Stimulated activated CD8-positive, alpha-beta memory T cell treated with anti-CD3 and anti-CD28 coated beads, Interleukin-12 subunit alpha, Interleukin-12 subunit beta, amount 100 ng/mL, for 24 hours (primary cell): ENCODE data around the gene NDUFB2.
"Not testable (repeated sequence)": the region's sequence is repeated elsewhere in the genome, so short reads cannot be mapped to it uniquely, and the experiment has no call there.

Experiments used
- DNase-seq: peaks from one replicate; pipeline ENCODE4 v3.0.0-alpha.2; 2020; ENCODE audit errors: extremely low read depth

The NDUFB2 gene

DNA sequence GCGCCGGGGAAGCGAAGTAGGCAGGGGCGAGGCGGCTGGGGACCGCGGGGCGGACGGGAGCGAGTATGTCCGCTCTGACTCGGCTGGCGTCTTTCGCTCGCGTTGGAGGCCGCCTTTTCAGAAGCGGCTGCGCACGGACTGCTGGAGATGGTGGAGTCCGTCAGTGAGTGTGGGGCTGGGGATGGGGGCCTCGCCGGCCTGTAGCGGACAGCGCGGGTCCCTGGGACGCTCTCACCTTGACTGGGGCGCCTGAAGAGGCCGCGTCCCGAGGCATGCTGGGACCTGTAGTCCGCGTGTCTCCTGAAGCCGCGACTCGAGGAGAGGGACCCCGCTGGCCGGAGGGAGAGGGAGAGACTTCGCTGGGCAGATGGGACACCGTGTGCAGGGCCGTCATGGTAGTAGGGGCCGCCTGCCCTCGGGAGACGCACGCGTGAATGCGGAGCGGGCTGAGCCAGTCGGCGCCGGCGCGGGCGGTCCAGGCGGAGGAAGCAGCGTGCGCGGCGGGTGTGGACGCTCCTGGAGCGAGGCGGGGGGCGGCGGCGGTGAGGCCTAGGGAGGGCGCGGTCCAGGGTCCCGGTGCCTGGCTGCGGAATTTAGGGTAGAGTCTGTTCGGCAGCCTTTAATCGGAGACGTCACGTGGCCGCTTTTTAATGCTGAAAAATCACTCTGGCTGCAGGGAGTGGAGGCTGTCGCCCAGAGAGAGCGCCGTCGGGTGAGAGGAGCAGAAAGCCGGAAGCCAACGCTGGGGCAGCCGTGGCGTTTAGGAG is at the start of gene NDUFB2:
NDUFB2 (plus strand) TSS at position 29 of the 767 bp plus-strand sequence; CDS start at position 66, 37 bp downstream.
- peak; percentile 39 for DNase-seq

DNA sequence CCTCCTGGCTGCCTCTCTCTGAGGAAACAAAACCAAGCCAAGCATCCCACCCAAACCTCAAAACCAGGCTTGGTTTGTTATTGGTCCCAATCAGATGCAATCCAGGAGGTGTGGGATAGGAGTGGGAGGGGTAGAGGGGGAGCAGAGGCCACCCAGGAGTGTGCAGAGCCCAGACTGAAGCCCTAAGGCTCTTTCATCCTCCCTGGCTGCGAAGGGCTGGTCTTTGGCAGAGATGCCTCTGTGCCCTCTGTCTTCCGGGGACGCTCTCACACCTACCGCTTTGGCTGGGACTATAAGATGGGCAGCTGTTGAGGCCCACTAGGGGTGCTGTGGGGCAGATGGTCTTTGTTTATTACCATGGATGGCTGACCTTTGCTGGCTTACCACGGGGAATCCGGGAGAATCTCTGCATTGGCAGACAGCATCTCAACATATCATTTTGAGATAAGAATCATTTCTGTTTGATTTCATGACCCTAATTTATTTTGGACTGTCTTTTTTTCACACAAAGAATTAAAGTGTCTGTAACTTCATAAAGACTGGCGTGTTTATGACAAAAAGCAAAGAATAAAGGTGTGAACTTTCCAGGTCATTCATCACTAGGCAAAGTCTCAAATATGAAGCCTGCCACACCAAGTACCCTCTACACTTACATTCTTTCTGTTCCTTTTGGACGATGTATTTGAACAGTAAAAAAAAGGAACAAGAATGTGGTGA is 49.4 kb upstream of the NDUFB2 start:
- no peak for DNase-seq

DNA sequence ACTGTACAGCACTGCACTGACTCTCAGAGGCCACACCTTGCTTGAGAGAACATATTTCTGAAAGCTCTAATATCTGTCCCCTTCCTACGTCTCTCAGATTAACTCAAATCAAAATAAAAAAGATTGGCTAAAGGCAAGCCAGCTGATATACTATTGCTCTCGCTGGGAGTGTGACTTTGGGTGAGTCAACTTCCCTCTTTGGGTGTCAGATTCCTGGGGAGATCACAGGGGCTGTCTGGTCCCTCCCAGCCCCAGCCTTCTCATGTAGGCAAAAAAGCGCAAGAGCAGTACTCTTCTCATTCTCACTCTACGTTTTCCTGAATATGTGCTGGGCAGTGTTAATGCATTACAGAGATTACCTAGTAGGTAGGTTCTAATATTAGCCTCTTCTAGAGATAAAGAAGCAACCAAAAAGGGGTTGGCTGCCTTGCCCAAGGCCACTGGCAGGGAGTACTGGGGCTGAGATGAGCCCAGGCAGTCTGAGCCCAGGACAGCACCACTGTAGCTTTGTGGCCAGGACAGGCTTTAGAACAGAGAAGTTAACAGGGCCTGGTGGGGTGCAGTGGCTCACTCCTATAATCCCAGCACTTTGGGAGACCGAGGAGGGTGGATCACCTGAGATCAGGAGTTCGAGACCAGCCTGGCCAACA is 46.8 kb upstream of the NDUFB2 start:
- DNase-seq = no peak

DNA sequence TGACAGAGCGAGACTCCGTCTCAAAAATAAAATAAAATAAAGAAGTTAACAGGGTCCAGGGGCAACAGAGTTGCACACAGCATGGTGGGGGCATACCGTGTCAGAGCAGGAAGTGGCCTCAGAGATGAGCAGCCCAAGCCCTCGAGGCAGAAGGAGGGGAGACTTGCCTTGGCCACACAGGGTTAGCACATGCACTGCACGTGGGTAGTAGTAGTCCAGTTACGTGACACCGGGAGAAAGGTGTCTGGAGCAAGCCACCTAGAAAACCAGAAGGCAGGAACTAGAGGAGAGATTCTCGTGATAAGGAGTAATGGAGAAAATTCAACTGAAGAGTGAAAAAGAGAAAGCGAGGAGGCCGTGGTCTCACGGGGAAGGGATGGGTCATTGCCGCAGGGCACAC is 46.1 kb upstream of the NDUFB2 start:
- DNase-seq = no peak

DNA sequence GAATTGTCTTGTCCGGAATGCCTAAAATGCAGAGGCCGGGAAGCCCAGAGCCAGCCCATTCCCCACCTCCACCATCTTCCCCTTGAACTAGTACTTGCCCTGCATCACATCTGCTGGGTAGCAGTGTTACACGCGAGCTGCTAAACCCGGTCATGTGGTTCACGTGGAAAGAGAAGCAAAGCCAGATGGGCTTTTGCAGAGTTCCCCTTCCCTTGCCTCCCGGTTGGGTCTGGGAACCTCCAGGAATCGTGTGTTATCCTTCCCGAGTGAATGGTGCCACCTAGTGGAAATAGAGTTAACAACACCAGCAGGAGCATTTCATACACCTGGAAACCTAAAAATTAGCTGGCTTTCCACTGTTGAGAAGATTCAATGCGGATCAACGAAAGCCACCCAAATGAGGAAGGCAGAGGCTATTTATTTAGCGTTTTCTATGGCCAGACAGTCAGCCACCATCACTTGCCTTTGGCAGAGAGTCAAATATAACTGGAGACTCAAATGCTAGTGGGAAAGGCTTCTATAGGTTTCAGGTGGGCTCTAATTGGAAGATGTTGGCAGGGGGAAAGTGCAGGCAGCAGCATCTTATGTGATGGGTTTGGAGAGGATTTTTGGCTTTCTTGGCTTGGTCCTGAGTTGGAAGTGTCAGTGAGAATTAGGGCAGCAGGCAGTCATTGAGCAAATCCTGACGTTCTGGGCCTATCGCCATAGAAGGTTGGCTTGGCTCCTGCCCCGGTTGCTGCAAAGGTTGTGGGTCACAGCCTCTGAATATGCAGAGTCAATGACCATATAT is 43.0 kb upstream of the NDUFB2 start:
- no peak for DNase-seq

DNA sequence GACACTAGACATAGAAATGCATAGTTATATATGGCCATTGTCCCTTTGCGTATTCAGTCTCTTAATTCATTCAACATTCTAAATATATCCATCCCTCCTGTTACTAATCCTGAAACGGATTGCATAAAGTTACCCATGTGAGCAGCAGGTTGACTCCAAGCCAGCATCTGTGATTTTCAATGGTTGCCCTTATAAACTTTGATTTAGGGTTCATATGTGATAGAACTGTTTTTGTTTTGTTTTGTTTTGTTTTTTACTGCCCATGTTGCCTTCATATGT is 42.5 kb upstream of the NDUFB2 start:
- no peak for DNase-seq

DNA sequence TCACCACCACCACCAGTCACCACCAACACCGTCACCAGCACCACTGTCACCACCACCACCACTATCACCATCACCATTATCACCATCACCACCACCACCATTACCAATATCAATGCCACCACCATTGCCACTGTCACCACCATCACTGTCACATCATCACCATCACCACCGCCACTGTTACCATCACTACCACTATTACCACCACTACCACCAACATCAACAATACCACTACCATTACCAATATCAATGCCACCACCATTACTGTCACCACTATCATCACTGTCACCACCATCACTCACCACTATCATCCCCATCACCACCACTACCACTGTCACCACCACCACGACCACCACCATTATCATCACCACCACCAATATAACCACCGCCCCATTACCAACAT is 41.8 kb upstream of the NDUFB2 start:
- no peak for DNase-seq

DNA sequence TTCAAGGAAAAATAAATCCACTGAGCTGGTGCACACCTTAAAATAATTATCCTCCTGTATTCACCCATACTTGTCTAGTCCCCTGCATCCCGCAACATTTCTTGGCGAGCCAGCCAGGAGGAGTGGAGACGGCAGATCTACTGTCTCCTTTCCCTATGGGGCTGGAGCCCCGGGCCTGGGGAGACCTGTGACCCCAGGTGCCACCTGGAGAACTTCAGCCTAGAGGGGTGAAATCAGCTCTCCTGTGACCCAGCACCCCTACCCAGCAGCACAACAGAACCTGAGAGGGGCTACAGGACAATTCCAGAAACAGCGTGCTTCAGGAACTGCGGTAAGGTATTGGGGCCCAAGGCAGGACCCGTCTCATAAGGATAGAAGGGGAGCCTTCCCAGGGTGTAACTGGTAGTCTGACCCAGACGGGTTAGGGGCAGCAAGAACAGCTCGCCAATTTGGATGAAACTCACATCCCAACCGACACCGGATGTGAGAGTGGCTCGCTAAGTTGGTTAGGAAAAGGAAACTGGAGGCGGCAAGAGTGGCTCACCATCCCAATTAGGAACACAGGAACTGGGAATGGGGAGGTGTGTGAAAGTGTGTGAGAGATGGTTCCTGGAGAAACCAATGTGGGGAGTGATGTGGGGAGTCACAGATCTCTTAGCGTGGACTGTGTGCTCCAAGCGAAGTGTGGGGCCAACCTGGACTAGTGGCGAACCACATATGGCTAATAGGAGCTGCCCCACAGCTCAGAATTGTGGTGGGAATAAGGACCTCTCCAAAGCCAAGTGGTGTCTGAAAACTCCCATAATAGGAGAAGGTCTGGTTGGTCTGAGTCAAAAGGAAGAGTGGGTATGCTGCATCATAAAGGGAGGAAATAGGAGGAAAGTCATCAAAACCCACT is 40.7 kb upstream of the NDUFB2 start:
- DNase-seq = no peak

DNA sequence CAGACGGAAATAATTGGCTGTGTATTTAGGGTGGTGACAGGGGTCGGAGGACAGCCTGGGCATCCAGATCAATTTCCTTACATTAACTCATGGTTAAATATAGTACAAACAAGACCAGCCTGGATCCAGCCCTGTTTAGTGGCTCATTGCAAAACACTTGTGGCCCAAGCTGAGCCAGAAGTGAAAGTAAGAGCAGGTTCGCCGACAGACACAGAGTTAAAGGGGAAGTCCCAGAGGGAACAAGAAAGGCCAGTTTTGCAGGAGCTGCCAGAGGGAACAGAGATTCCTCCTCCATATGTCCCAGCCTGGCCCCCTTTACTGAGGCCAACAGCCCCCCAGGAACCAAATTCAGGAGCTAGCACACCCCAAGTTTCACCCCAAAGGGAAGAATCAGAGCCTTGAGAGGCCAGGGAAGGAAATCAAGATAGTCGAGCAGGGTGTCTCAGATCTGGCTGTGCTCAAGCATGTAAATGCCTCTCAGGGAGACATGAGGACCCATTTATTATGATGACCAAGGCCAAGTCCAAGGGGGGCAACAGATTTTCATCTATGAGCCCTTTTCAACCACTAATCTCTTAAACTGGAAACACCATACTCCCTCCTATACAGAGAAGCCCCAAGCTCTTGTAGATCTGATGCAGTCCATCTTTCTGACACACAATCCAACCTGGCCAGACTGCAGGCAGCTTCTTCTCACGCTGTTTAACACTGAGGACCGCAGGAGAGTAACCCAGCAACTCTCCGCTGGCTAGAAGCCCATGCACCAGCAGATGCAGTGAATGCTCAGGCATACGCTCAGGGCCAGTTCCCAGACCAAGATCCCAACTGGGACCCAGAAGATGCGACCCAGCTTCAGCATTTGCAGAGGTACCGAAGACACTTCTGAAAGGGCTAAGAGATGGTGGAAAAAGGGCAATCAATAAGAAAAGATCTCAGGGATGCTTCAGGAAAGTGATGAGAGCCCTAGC is 39.7 kb upstream of the NDUFB2 start:
- DNase-seq = no peak

DNA sequence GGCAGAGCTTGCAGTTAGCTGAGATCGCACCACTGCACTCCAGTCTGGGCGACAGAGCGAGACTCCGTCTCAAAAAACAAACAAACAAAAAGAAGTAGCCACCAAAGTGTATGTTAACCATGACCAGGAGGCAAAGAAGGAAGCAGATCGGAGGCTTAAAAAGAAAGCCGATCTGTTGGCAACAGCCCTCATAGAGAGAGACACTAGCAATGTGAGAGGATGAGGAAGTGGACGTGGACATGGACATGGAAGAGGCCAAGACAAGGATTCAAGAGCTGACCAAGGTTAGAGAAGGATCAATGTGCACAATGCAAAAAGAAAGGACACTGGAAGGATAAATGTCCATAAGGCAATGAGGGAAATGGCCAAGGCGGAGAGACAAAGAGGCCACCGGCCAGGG is 38.6 kb upstream of the NDUFB2 start:
- no peak for DNase-seq

DNA sequence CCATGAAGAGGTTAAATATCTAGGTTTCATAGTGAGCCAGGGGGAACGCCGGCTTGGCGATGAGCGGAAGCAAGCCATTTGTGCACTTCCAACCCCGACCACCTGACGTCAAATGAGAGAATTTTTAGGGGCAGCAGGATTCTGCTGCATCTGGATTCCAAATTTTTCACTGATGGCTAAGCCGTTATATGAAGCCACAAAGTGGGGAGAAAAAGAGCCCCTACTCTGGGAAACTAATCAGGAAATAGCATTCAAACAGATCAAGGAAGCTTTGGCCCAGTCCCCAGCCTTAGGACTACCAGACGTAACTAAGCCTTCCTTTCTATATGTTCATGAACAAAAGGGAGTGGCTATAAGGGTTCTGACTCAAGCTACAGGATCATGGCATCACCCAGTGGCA is 36.7 kb upstream of the NDUFB2 start:
- DNase-seq = no peak

DNA sequence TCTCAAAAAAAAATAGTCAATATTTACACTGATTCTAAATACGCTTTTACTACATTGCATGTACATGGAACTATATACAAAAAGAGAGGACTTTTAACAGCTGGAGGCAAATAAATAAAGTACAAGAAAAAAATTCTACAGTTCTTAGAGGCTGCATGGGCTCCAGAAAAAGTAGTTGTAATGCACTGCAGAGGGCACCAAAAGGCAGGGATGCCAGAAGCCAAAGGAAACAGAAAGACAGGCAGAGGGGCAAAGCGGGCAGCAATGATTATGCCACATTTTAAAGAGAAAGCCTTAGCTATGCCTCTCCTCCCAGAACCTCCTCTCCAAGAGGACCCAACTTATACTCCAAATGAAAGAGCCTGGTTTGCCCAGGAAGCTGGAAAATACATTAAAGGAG is 35.4 kb upstream of the NDUFB2 start:
- no peak for DNase-seq

DNA sequence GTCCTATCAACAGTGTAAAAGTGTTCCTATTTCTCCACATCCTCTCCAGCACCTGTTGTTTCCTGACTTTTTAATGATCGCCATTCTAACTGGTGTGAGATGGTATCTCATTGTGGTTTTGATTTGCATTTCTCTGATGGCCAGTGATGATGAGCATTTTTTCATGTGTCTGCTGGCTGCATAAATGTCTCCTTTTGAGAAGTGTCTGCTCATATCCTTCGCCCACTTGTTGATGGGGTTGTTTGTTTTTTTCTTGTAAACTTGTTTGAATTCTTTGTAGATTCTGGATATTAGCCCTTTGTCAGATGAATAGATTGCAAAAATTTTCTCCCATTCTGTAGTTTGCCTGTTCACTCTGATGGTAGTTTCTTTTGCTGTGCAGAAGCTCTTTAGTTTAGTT is 33.6 kb upstream of the NDUFB2 start:
- DNase-seq = not testable (repeated sequence)

DNA sequence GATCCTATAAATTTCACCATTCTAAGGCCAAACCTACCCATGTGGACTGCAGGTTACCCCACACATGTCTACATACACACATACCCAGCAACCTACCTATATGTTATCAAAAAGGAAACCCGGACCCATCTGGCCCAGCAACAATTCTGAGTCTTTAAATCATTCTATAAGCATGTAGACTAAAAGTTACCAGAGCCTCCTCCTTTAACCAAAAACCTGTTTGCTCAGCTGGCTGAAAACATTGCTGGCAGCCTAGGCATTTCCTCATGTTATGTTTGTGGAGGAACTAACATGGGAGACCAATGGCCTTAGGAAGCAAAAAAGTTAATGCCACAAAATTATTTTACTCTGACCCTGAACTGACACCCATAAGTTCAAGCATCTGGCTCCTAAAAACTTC is 29.0 kb upstream of the NDUFB2 start:
- DNase-seq = no peak

DNA sequence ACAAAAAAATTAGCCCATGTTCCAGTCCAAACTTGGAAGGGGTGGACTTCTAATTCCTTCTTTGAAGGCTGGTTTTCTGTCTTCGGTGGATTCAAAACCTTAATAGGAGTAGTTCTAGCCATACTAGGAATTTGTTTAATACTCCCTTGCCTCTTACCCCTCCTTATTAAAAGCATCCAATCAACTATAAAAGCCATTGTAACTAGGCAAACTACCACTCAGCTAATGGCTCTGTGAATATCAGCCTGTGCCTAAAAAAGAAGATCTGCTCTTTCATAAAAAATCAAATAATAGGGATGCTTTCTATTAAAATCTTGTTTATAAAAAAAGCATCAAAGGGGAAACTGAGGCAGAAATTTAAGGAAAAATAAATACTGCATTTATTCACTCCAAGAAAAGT is 27.9 kb upstream of the NDUFB2 start:
- DNase-seq = no peak

DNA sequence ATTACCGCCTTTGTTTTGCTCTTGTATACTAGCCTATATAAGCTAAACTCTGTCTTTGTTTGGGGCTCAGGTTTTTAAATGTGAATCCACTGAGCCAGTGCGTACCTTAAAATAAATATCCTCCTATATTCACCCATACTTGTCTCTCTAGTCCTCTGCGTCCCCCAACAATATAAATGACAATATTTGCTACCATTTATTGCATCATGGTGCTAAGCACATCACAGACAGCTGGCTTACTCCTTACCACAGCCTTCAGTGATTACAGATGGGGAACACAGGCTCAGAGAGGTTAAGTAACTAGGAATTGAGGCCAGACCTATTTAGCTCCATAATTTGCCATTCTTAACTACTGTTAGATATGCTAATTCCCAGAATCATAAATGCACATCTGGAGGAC is 27.2 kb upstream of the NDUFB2 start:
- no peak for DNase-seq

DNA sequence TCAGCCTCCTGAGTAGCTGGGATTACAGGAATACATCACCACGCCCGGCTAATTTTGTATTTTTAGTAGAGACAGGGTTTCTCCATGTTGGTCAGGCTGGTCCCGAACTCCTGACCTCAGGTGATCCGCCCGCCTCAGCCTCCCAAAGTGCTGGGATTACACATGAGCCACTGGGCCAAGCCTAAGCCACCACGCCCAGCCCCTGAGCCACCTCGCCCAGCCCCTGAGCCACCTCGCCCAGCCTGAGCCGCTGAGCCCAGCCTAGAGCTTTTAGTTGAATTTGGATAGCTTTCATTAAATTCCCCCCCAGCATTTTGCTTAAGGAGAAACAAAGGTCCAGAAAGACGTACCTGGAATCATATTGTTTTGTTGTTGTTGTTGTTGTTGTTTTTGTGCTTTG is 26.6 kb upstream of the NDUFB2 start:
- DNase-seq = not testable (repeated sequence)

DNA sequence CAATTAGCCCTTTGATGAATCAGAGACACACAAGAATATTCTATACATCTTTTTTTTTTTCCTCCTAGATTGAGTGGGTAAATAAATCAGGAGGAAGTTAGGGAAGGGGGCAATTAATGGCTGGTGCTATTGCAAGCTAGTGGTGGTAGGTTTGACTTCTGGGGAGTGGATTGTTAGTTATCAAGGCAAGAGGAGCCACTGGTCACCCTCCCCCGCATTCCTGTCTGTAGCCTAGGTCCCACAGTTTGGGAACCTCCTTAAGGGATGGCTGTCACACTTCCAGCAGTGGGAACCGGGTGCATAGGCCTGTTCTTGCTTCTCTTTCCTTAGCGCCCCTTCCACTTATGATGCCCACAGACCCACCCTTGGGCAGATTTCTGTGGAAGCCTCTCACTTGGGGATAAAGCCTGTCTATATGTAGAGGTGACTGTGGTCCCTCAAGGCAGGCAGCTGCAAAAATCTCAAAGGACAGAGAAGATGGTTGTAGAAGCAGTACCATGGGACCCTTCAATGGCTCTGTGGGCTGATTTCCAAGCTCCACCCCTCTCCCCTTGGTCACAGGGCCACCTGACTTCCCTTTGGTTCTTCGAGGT is 26.1 kb upstream of the NDUFB2 start:
- no peak for DNase-seq

DNA sequence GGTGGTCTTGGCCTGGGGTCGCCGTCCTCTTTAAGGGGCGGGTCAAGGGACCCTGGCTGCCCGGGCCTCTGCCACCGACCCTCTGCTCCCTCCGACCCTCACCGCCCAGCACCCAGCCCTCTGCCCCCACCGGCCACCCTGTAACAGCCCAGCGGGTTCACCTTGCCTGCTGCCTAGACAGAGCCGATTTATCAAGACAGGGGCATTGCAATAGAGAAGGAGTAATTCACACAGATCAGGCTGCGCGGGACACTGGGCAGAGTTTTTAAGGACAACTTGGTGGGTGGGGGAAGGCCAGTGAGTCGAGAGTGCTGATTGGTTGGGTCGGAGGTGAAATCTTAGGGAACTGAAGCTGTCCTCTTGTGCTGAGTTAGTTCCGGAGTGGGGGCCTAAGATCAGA is 24.5 kb upstream of the NDUFB2 start:
- DNase-seq = no peak
